RWPE2 (cell line): ENCODE measurements around the gene PRSS12.

Experiments
- ATAC-seq: fragments of 200-7000 bp; cut with Tn5 transposase; 3 replicates; pipeline ENCODE4 v1.9.1; 2021; ENCODE audit warnings: low read depth
- DNase-seq: peaks from one replicate; pipeline ENCODE4 v3.0.0-alpha.2; 2020; ENCODE audit warnings: low spot score
- H3K27ac ChIP-seq: fragments of 450-650 bp; 2 replicates; pipeline ENCODE4 v1.5.1; 2017; ENCODE audit warnings: mild to moderate bottlenecking; ENCODE audit not compliant: poor library complexity, severe bottlenecking
- H3K27me3 ChIP-seq: fragments of 250-450 bp; sonication (Bioruptor Pico); 2 replicates; pipeline ENCODE4 v1.5.1; 2021; ENCODE audit warnings: mild to moderate bottlenecking, moderate library complexity; ENCODE audit not compliant: insufficient read depth, poor library complexity, severe bottlenecking
- H3K36me3 ChIP-seq: fragments of 250-450 bp; sonication (Bioruptor Pico); 2 replicates; pipeline ENCODE4 v1.5.1; 2020; ENCODE audit warnings: low read depth, mild to moderate bottlenecking, moderate library complexity
- H3K4me1 ChIP-seq: fragments of 250-450 bp; sonication (Bioruptor Pico); 2 replicates; pipeline ENCODE4 v1.5.1; 2021; ENCODE audit warnings: mild to moderate bottlenecking, moderate library complexity; ENCODE audit not compliant: insufficient read depth, poor library complexity, severe bottlenecking
- H3K4me3 ChIP-seq: fragments of 250-450 bp; sonication (Bioruptor Pico); 2 replicates; pipeline ENCODE4 v1.5.1; 2021; ENCODE audit warnings: mild to moderate bottlenecking, moderate library complexity; ENCODE audit not compliant: severe bottlenecking
- H3K9me3 ChIP-seq: fragments of 250-450 bp; sonication (Bioruptor Pico); 2 replicates; pipeline ENCODE4 v1.5.1; 2021; ENCODE audit warnings: mild to moderate bottlenecking, moderate library complexity; ENCODE audit not compliant: severe bottlenecking
- CTCF ChIP-seq: fragments of 450-650 bp; IDR thresholded peaks from one replicate; pipeline ENCODE4 v1.5.1; 2017; ENCODE audit warnings: mild to moderate bottlenecking, moderate library complexity; ENCODE audit not compliant: poor library complexity, severe bottlenecking

The PRSS12 gene

DNA sequence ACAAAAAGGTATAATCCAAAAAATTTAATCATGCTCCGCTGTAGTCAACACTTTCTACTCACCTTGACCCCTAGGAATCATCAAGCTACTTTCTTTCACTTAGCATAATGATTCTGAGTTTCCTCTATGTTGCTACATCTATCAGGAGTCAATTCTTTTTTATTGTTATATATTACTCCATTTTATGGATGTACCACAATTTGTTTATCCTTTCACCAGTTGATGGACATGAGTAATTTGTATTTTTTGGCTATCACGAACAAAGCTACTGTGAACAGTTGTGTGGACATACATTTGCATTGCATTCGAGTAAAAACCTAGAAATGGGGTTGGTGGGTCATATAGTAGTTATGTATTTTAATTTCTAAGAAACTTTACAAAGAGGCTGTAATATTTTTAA, 102.9 kb downstream of the PRSS12 start:
- no peaks in the 10 kb centered on the region for H3K4me1 ChIP-seq
- no peaks in the 10 kb centered on the region for H3K9me3 ChIP-seq
- H3K27me3 ChIP-seq, result no peaks in the 10 kb centered on the region
- TF ChIP-seq CTCF, result no peak
- DNase-seq (no peak), ATAC-seq (no peak)
- H3K4me3 ChIP-seq, result no peak overlapping the region
- no peaks in the 10 kb centered on the region for H3K36me3 ChIP-seq
- no peak overlapping the region for H3K27ac ChIP-seq

GRCh38 chr4:118237531-118237930, 115.3 kb downstream of the PRSS12 start:
- Histone ChIP-seq H3K4me3 (no peak overlapping the region), H3K4me1 (no peaks in the 10 kb centered on the region), H3K36me3 (no peaks in the 10 kb centered on the region), H3K27me3 (no peaks in the 10 kb centered on the region), H3K27ac (no peak overlapping the region), H3K9me3 (no peaks in the 10 kb centered on the region)
- ATAC-seq, result no peak
- no peak for TF ChIP-seq CTCF
- no peak for DNase-seq

- no peaks in the 10 kb centered on the region for H3K27me3 ChIP-seq
- no peak overlapping the region for H3K4me3 ChIP-seq
- no peaks in the 10 kb centered on the region for H3K9me3 ChIP-seq
- H3K36me3 ChIP-seq, result no peaks in the 10 kb centered on the region
- H3K4me1 ChIP-seq, result no peaks in the 10 kb centered on the region
- DNase-seq (no peak), ATAC-seq (no peak)
- H3K27ac ChIP-seq, result no peak overlapping the region
- TF ChIP-seq CTCF, result no peak
Observed at GRCh38 chr4:118235566-118236120, 117.2 kb downstream of the PRSS12 start.
